NCI-H1105 (cell line): Measurements from ENCODE around the gene CD44.
"Not testable (repeated sequence)": the region's sequence is repeated elsewhere in the genome, so short reads cannot be mapped to it uniquely, and the experiment has no call there.

Experiments used
- DNase-seq: peaks from one replicate; lab custom pipeline; 2025; lab: John Stamatoyannopoulos, UW

CD44 gene

GRCh38 chr11:35214226-35214770 lies 75.3 kb downstream of the CD44 start:
- DNase-seq, result no peak

- DNase-seq, result no peak
Measured at GRCh38 chr11:35214792-35215193, 75.8 kb downstream of the CD44 start.

GRCh38 chr11:35215945-35216344 lies 77.0 kb downstream of the CD44 start:
- no peak for DNase-seq

- DNase-seq, result no peak
Measured at GRCh38 chr11:35216962-35217678, 78.1 kb downstream of the CD44 start.

GRCh38 chr11:35218956-35219355 lies 80.0 kb downstream of the CD44 start:
- DNase-seq, result no peak

- DNase-seq, result no peak
Measured at GRCh38 chr11:35223371-35223796, 84.4 kb downstream of the CD44 start.

- DNase-seq, result no peak
Measured at GRCh38 chr11:35223991-35224390, 85.0 kb downstream of the CD44 start.

GRCh38 chr11:35225946-35226520 lies 87.1 kb downstream of the CD44 start:
- no peak for DNase-seq

- DNase-seq, result not testable (repeated sequence)
Measured at GRCh38 chr11:35226756-35227155, 87.8 kb downstream of the CD44 start.

GRCh38 chr11:35227576-35228327 lies 88.8 kb downstream of the CD44 start:
- no peak for DNase-seq

GRCh38 chr11:35228328-35228725 lies 89.4 kb downstream of the CD44 start:
- no peak for DNase-seq

GRCh38 chr11:35230388-35230787 lies 91.4 kb downstream of the CD44 start:
- no peak for DNase-seq

- DNase-seq, result no peak
Measured at GRCh38 chr11:35231076-35231860, 92.3 kb downstream of the CD44 start.

GRCh38 chr11:35232891-35233330 lies 93.9 kb downstream of the CD44 start:
- DNase-seq, result no peak

- DNase-seq, result no peak
Measured at GRCh38 chr11:35233518-35233917, 94.5 kb downstream of the CD44 start.

GRCh38 chr11:35234460-35235156 lies 95.6 kb downstream of the CD44 start:
- no peak for DNase-seq

- no peak for DNase-seq
Measured at GRCh38 chr11:35235157-35235468, 96.1 kb downstream of the CD44 start.

- no peak for DNase-seq
Measured at GRCh38 chr11:35235498-35235897, 96.5 kb downstream of the CD44 start.

- DNase-seq, result no peak
Measured at GRCh38 chr11:35235936-35236666, 97.1 kb downstream of the CD44 start.

- no peak for DNase-seq
Measured at GRCh38 chr11:35236667-35237003, 97.7 kb downstream of the CD44 start.

- no peak for DNase-seq
Measured at GRCh38 chr11:35237351-35237750, 98.4 kb downstream of the CD44 start.
